NOMO-1 treated with dmso at 0.1 percent for 144 hours (cell line): ENCODE data around the gene NATD1.

Experiments
- DNase-seq: peaks from one replicate; lab custom pipeline; 2025; ENCODE audit not compliant: unreplicated experiment; lab: John Stamatoyannopoulos, UW

The NATD1 gene

GRCh38 chr17:21275579-21276263 lies 22.5 kb upstream of the NATD1 start:
- peak; percentile 87 for DNase-seq

- no peak for DNase-seq
Observed at GRCh38 chr17:21275047-21275578, 21.9 kb upstream of the NATD1 start.

DNA sequence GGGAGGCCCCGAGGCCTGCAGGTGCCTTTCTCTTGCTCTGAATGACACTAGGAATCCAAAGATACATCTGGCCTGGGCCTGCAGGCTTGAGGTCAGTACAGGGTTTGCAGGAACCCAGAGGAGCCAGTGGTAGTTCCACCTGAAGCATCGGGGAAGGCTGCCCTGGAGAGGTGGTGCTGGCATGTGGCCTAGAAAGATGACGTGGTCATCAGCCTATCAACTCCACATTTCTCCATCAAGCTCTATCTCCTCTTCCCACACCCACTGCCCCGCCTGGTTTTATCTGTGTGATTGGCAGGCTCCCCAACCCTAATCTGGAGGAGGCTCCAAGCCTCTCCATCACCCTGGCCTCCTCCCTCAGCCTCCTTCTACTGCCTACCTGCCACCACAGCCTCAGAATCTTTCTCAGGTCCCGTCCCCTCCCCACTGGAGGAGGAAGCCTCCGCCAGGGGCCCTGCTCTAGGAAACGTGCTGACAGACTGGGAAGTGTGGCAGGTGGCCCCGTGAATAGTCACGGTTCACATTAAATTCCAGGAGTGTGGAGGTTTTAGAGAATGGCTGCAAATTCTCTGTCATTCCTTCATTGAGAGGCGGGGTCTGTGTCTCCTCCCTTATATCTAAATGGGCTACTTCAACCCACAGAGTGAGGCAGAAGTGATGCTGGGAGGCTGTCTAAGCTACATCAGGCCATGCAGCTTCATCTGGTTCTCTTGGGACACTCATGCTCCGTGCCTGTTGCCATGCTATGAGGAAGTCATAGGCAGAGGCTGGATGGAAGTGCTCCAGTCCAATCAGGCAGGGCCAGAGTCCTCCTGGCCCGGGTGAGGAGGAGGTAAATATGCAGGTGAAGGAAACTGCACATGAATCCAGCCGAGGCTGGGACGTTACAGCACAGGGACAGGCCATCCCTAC lies 19.9 kb upstream of the NATD1 start:
- DNase-seq: no peak

- DNase-seq: no peak
Observed at GRCh38 chr17:21272250-21272649, 19.0 kb upstream of the NATD1 start.

GRCh38 chr17:21271454-21272183 lies 18.4 kb upstream of the NATD1 start:
- no peak for DNase-seq

DNA sequence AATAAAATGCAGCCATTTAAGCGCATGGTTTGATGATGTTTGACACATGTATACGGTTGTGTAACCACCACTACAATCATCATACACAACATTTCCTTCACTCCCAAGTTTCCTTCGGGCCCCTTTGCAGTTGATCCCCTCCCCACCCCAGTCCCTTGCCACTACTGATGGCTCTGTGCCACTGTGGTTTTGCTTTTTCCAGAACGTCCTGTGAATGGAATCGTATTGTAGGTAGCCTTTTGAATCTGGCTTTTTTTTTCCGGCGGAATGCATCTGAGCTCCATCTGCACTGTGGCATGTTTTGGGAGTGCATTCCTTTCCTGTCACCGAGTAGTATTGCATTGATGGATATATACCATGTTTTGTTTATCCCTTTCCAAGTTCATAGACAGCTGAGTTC lies 16.2 kb upstream of the NATD1 start:
- DNase-seq: no peak

GRCh38 chr17:21268596-21269188 lies 15.5 kb upstream of the NATD1 start:
- DNase-seq: no peak

DNA sequence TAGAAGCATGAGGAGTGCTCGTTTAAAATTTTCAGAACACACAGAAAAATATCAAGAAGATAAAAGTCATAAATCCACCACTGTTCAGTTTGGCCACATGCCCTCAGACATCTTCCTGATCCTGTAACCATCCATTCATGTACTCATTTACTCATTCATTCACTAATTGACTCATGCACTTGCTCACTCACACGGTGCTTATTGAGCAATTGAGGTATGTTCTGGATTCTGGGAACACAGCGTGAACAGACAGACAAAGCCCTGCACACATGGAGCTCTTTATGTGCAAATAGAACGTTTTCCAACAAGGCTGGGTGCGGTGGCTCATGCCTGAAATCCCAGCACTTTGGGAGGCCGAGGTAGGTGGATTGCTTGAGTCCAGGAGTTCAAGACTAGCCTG lies 10.2 kb upstream of the NATD1 start:
- no peak for DNase-seq

DNA sequence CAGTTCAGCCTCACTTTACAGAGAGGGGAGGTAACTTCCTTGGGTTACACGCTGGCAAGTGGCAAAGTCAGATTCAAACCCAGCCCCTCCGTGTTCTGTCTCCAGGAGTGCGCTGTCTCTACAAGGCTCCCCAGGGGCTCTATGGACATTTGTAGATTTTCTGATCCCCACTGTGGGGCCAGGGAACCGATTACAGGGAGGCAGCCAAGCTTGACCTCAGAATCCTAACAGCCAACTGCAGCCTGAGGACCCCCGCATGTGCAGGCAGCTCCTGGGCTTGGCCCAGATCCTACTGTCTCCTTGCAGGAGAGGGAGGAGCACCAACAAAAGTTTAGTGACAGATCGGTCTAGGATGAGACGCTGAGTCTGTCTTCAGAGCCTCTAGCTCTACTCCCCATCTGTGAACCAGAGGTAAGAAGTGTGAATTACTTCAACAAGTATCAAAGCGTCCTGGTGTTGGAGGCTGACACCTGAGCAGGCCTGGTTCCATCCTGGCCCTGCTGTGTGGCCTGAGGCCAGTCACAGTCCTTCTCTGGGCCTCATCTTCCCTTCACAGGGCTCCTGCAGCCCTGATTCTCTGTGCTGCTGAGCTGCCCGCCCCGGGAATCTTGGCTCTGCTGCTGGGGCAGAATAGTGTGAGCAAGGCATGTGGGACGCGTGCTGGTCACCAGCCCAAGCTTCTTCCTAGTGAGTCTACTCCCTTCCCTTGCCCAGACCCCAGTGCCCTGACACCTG lies 9.2 kb upstream of the NATD1 start:
- no peak for DNase-seq

DNA sequence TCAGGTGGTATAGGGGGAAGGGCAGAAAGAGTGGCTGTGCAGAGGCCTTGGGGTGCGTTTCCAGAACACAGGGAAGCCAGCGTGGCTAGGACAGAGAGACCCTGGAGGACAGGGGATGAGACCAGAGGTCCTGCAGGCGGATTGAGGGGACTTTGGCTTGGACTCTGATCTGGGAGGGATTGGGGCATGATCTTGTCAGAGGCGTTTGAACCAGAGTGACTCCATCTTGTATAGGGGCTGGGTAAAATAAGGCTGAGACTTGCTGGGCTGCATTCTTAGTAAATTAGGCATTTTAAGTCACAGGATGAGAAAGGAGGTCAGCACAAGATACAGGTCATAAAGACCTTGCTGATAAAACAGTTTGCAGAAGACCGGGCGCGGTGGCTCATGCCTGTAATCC lies 5.4 kb upstream of the NATD1 start:
- peak; percentile 34 for DNase-seq

- DNase-seq: no peak
Observed at GRCh38 chr17:21253646-21254441, 634 bp upstream of the NATD1 start.

DNA sequence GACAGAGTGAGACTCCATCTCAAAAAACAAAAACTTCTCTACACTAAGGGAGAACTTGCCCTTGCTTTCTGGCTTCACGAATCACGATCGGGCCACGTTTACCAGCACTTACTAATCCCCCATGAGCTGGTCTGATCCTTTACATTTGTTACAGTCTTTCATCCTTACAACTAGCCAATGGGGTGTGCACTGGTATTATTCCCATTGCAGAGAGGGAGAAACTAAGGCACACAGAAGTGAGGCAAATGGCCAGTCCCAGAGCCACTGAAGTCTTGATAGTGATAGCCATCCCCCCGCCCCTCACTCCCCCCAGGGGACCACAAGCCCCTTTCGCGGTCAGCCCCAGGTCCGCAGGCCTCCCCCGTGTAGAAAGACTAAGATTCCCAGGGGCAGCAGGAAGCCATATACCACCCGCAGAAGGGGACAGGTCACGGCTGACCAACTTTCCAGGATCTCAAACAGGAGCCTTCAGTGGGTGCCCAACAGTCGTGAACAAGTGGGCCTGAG lies 868 bp downstream of the NATD1 start:
- no peak for DNase-seq

DNA sequence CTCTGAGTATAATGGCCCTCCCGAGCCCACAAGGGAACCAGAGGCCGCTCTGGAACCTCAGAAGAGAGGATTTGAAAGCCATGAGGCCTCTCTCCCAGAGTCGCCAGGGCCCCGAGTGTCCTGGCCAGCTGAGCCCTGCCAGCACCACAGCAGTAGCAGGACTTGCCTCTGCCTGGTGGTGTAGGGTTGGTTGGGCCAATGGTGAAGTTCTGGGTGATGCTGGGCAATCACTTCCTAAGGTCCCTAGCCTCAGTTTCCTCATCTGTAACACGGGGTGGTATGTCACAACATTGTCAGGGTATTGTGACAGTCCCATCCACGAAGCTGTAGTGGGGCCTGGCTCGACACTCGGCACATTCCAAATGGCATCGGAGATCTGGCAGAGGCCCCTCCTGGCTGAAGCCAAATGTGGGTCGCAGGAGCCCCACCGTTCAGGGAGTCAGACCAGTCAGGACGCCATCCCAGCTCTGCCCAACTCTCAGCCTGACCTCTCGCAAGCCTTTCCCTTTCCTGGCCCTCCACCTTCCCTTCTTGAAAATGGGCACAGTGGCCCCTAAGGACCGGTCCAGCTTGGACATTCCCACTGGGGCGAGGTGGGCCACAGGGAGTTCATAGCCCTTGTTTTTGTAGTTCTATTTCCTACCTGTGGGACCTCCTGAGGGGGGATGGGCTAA lies 1.7 kb downstream of the NATD1 start:
- no peak for DNase-seq

- no peak for DNase-seq
Observed at GRCh38 chr17:21250854-21251253, 2.4 kb downstream of the NATD1 start.

- no peak for DNase-seq
Observed at GRCh38 chr17:21249920-21250703, 3.1 kb downstream of the NATD1 start.

DNA sequence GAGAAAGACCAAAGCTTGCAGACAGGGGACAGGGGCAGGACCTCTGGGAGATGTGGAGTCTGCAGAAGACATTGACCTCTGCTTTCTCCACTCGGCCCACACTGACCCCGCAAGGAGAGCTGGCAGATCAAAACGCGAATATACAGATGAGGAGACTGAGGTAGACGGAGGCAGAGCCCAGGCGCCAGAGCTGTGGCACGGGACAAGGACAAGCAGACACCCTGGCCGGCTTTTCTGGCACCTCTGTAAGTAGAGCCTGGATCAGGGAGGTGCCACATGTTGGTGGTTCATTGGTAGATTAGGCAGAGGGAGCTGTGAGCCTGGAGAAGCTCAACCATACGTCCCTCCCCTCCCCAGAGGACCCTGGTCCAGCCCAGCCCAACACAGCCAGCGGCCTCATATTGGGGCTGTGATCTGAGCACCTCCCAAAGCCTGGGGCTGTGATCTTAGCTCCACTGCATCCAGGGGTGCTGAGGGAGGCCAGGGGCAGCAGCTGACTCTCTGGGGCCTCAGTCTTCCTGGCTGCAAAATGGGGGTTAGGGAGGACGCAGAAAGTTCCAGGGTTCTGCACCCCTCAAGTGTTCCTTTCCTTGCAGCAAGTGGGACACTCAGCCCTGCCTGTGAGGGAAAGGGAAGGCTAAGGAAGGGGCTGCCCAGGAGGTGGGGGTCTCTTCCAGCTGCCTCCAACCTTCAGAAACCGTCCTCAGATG lies 4.0 kb downstream of the NATD1 start:
- no peak for DNase-seq

DNA sequence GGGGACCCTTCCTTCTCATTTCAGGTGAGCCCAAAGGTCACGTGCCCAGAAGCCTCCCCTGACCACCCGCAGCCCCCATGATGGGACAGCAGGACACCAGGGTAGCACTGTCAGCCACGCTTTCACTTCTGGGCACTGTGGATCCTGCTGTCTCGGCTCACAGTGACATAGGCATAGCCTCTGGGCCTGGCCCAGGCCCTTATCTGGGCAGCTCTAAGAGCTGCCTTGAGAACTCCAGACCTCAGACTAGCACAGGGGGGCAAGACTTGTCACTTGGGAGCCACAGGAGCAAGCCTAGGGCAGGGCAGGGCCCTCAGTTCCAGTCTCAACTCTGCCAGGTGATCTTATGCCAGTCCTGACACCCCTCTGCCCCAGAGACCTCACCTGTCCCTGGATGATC lies 4.7 kb downstream of the NATD1 start:
- no peak for DNase-seq
